Kidney epithelial cell (primary cell): Measurements from ENCODE around the gene ST6GALNAC3. TPM values are rescaled to one million over a fixed set of nuclear protein-coding genes. Genes with fewer than 3 reads are reported as not detected.
"Not testable (repeated sequence)": the region's sequence is repeated elsewhere in the genome, so short reads cannot be mapped to it uniquely, and the experiment has no call there.

Source experiments
- DNase-seq: peaks from one replicate; pipeline ENCODE4 v3.0.0-alpha.2; 2010; ENCODE audit warnings: low read depth
- H3K27me3 ChIP-seq: 2 replicates; pipeline ENCODE4 v1.6.0; 2011; ENCODE audit warnings: low read length; ENCODE audit not compliant: control insufficient read depth, insufficient read depth
- H3K36me3 ChIP-seq: 2 replicates; pipeline ENCODE4 v1.5.1; 2011; ENCODE audit warnings: low read length; ENCODE audit not compliant: control insufficient read depth, insufficient read depth
- H3K4me3 ChIP-seq: 2 replicates; pipeline ENCODE4 v1.5.1; 2011; ENCODE audit warnings: low read depth, mild to moderate bottlenecking, control low read depth, low read length
- total RNA-seq: library from RNA; depleted of rRNA; stranded (reverse); fragments of >200 nt; gene quantifications from 2 replicates; pipeline ENCODE4 v1.2.3, GENCODE V29; 2015
- TF ChIP-seq, protein P1 (sequence below): IDR thresholded peaks from 2 replicates; pipeline ENCODE4 v1.5.1; 2011; ENCODE audit warnings: mild to moderate bottlenecking, moderate library complexity, low read length, control low read depth, inconsistent platforms; ENCODE audit not compliant: insufficient read depth, poor library complexity, severe bottlenecking

The ST6GALNAC3 gene
- total RNA-seq, 1 donor from 2014 or later: 4.1 TPM

DNA sequence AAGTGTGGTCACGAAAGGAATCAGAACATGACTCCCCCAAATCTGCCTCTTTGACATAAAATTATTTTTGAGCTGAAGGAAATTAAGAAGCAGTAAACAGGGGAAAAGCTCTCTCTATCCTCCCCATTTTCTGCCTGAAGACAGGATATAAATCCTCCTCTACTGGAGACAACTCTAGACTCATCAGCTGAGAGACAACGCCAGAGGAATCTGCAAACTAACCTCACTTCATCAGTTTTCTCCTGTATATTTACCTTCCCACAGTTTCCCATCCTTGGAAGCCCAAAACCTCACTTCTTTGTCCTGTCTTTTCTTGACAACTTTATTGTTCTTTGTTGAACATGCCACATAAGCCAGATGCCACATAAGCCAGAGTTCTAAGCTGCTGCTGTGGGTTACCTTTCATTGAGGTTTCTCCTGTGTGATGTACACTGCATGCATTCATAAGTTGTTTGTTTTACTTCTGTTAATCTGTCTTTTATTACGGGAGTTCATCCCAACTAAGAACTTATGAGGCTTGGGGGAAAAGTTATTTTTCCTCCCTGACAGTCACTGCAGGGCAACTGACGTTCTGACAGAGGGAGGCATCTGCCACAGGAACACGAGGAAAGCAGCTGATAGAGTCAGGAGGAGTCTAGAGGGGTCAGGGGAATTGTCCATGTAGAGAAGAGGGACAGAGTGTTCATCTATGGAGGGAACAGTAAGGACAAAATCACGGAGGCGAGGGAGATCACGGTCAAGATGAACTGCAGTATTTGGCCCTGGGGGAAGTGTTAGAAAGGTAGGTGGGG, 19.2 kb downstream of the ST6GALNAC3 start:
- no peak overlapping the region for H3K4me3 ChIP-seq

GRCh38 chr1:76095802-76096201, 21.3 kb downstream of the ST6GALNAC3 start:
- no peak overlapping the region for H3K4me3 ChIP-seq
- TF ChIP-seq, protein P1, sequence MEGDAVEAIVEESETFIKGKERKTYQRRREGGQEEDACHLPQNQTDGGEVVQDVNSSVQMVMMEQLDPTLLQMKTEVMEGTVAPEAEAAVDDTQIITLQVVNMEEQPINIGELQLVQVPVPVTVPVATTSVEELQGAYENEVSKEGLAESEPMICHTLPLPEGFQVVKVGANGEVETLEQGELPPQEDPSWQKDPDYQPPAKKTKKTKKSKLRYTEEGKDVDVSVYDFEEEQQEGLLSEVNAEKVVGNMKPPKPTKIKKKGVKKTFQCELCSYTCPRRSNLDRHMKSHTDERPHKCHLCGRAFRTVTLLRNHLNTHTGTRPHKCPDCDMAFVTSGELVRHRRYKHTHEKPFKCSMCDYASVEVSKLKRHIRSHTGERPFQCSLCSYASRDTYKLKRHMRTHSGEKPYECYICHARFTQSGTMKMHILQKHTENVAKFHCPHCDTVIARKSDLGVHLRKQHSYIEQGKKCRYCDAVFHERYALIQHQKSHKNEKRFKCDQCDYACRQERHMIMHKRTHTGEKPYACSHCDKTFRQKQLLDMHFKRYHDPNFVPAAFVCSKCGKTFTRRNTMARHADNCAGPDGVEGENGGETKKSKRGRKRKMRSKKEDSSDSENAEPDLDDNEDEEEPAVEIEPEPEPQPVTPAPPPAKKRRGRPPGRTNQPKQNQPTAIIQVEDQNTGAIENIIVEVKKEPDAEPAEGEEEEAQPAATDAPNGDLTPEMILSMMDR: no peak
- H3K27me3 ChIP-seq: no peaks in the 10 kb centered on the region
- H3K36me3 ChIP-seq: no peaks in the 10 kb centered on the region
- DNase-seq: no peak

More for the DNA sequence above, 19.2 kb downstream of the ST6GALNAC3 start:
- DNase-seq: no peak
- Histone ChIP-seq H3K36me3 (no peaks in the 10 kb centered on the region), H3K27me3 (no peaks in the 10 kb centered on the region)
- TF ChIP-seq, protein P1: no peak

DNA sequence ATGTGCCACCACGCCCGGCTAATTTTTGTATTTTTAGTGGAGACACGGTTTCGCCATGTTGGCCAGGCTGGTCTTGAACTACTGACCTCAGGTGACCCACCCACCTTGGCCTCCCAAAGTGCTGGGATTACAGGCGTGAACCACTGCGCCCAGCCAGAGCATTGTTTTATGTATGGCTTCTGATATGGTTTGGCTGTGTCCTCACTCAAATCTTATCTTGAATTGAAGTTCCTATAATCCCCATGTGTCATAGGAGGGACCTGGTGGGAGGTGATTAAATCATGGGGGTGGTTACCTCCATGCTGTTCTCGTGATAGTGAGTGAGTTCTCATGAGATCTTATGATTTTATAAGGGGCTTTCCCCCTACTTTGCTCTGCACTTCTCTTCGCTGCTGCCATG, 22.5 kb downstream of the ST6GALNAC3 start:
- DNase-seq, H3K4me3 ChIP-seq, H3K27me3 ChIP-seq, H3K36me3 ChIP-seq: not testable (repeated sequence)

- H3K36me3 ChIP-seq: no peaks in the 10 kb centered on the region
- TF ChIP-seq, protein P1: no peak
- no peaks in the 10 kb centered on the region for H3K27me3 ChIP-seq
- H3K4me3 ChIP-seq: no peak overlapping the region
- no peak for DNase-seq
Measured at GRCh38 chr1:76098845-76099244, 24.3 kb downstream of the ST6GALNAC3 start.

- TF ChIP-seq, protein P1: no peak
- DNase-seq: no peak
- H3K4me3 ChIP-seq: no peak overlapping the region
Measured at GRCh38 chr1:76101548-76101947, 27.0 kb downstream of the ST6GALNAC3 start.

GRCh38 chr1:76102046-76102445, 27.5 kb downstream of the ST6GALNAC3 start:
- no peaks in the 10 kb centered on the region for H3K27me3 ChIP-seq
- no peaks in the 10 kb centered on the region for H3K36me3 ChIP-seq
- no peak overlapping the region for H3K4me3 ChIP-seq
- TF ChIP-seq, protein P1: no peak
- DNase-seq: no peak

More at GRCh38 chr1:76101548-76101947, 27.0 kb downstream of the ST6GALNAC3 start:
- Histone ChIP-seq H3K36me3 (no peaks in the 10 kb centered on the region), H3K27me3 (no peaks in the 10 kb centered on the region)
